ENCODE measurements around the gene LYG1.

- TF ChIP-seq EZH2phosphoT487 (IDR thresholded peaks at IDR 0.05; ENCODE audit: borderline replicate concordance, low read depth) (no peak), CHD2 (IDR thresholded peaks at IDR 0.05; ENCODE audit: low read length, partially characterized antibody) (no peak), CTCF (IDR thresholded peaks at IDR 0.05) (no peak), SIN3A (IDR thresholded peaks at IDR 0.05; ENCODE audit: borderline replicate concordance, low read depth, low read length) (no peak), USF2 (IDR thresholded peaks at IDR 0.05; ENCODE audit: borderline replicate concordance, low read depth, low read length) (no peak), REST (IDR thresholded peaks at IDR 0.05; ENCODE audit: low read depth, low read length) (no peak), EP300 (IDR thresholded peaks at IDR 0.05; ENCODE audit: borderline replicate concordance in 1 of 2, low read depth in 1 of 2, low read length in 1 of 2) (no peak), POLR2AphosphoS5 (IDR thresholded peaks at IDR 0.05; ENCODE audit: low read depth, low read length) (no peak), GABPA (IDR thresholded peaks at IDR 0.05; ENCODE audit: low read depth) (no peak), FOXM1 (IDR thresholded peaks at IDR 0.05; ENCODE audit: low read depth) (no peak), TEAD4 (IDR thresholded peaks at IDR 0.05; ENCODE audit: borderline replicate concordance, insufficient read depth) (no peak)
- TF ChIP-seq, protein P1, sequence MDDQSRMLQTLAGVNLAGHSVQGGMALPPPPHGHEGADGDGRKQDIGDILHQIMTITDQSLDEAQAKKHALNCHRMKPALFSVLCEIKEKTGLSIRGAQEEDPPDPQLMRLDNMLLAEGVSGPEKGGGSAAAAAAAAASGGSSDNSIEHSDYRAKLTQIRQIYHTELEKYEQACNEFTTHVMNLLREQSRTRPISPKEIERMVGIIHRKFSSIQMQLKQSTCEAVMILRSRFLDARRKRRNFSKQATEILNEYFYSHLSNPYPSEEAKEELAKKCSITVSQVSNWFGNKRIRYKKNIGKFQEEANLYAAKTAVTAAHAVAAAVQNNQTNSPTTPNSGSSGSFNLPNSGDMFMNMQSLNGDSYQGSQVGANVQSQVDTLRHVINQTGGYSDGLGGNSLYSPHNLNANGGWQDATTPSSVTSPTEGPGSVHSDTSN (IDR thresholded peaks at IDR 0.05): no peak
These were observed 41.5 kb downstream of the LYG1 start for GRCh38 chr2:99259465-99259864.

Measured in SK-N-SH (cell line).